Fibroblast of villous mesenchyme (primary cell): Measurements from ENCODE around the gene SETD1A. TPM values are rescaled to one million over a fixed set of nuclear protein-coding genes. Genes with fewer than 3 reads are reported as not detected.

Source experiments
- DNase-seq: peaks from one replicate; pipeline ENCODE4 v3.0.0-alpha.2; 2010; ENCODE audit warnings: low read depth
- H3K4me3 ChIP-seq: 2 replicates; pipeline ENCODE4 v1.5.1; 2011; ENCODE audit warnings: low read depth, mild to moderate bottlenecking, low read length
- total RNA-seq: library from RNA; depleted of rRNA; stranded (reverse); fragments of >200 nt; gene quantifications from 2 replicates; pipeline ENCODE4 v1.2.3, GENCODE V29; 2012
- TF ChIP-seq, protein P1 (sequence below): IDR thresholded peaks from 2 replicates; pipeline ENCODE4 v1.5.1; 2012; ENCODE audit warnings: low read depth, mild to moderate bottlenecking, low read length; ENCODE audit not compliant: insufficient read depth

SETD1A gene
- total RNA-seq, 1 donor, result 3.5 TPM

DNA sequence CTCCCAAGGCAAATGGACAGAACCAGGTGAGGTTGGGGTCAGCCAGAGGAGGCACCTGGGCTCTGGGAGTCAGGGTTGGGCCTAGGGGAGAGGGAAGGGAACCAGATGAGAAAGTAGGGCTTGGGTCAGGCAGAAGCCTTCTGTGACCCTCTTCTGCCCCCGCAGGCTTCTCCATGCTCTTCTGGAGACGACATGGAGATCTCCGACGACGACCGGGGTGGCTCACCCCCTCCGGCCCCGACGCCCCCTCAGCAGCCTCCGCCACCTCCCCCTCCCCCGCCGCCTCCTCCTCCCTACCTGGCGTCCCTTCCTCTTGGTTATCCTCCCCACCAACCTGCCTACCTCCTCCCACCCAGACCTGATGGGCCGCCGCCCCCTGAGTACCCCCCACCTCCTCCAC lies 7.9 kb downstream of the SETD1A start:
- DNase-seq, result no peak
- H3K4me3 ChIP-seq, result no peak overlapping the region
- TF ChIP-seq, protein P1, sequence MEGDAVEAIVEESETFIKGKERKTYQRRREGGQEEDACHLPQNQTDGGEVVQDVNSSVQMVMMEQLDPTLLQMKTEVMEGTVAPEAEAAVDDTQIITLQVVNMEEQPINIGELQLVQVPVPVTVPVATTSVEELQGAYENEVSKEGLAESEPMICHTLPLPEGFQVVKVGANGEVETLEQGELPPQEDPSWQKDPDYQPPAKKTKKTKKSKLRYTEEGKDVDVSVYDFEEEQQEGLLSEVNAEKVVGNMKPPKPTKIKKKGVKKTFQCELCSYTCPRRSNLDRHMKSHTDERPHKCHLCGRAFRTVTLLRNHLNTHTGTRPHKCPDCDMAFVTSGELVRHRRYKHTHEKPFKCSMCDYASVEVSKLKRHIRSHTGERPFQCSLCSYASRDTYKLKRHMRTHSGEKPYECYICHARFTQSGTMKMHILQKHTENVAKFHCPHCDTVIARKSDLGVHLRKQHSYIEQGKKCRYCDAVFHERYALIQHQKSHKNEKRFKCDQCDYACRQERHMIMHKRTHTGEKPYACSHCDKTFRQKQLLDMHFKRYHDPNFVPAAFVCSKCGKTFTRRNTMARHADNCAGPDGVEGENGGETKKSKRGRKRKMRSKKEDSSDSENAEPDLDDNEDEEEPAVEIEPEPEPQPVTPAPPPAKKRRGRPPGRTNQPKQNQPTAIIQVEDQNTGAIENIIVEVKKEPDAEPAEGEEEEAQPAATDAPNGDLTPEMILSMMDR, result no peak

DNA sequence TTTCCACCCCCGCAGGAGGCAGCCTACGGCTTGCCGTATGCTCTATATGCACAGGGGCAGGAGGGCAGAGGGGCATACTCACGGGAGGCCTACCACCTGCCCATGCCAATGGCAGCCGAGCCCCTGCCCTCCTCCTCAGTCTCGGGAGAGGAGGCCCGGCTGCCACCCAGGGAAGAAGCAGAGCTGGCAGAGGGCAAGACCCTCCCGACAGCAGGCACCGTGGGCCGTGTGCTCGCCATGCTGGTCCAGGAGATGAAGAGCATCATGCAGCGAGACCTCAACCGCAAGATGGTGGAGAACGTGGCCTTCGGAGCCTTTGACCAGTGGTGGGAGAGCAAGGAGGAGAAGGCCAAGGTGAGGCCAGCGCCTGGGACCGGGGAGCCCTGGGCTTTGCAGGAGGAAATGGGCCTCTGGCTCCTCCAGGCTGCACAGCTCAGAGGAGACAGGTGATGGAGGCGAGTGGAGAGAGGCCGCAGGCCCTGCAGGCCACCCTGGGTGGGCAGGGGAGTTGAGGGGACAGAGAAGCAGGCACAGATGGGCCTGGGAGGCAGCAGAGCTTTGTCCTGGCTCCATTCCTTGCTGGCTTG lies 8.6 kb downstream of the SETD1A start:
- no peak for DNase-seq
- TF ChIP-seq, protein P1, result no peak

DNA sequence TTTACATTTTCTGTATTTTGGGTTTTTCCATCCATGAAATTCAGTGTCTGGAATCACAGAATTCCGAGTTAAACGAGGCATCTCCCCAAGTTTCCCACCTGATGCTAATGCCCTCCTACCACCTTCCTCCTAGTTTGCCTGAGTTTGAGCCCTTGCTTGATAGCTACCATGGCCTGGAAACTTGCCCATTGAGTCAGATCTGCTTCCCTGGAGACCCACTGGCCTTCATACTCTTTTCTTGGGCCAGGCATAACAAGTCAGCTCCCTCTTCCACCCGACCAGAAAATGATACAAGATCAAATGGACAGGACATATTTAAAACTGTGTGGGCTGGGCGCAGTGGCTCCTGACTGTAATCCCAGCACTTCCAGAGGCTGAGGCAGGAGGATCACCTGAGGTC lies 10.2 kb downstream of the SETD1A start:
- TF ChIP-seq, protein P1, result no peak
- no peak for DNase-seq
- no peak overlapping the region for H3K4me3 ChIP-seq

More for the DNA sequence above, 8.6 kb downstream of the SETD1A start:
- no peak overlapping the region for H3K4me3 ChIP-seq

DNA sequence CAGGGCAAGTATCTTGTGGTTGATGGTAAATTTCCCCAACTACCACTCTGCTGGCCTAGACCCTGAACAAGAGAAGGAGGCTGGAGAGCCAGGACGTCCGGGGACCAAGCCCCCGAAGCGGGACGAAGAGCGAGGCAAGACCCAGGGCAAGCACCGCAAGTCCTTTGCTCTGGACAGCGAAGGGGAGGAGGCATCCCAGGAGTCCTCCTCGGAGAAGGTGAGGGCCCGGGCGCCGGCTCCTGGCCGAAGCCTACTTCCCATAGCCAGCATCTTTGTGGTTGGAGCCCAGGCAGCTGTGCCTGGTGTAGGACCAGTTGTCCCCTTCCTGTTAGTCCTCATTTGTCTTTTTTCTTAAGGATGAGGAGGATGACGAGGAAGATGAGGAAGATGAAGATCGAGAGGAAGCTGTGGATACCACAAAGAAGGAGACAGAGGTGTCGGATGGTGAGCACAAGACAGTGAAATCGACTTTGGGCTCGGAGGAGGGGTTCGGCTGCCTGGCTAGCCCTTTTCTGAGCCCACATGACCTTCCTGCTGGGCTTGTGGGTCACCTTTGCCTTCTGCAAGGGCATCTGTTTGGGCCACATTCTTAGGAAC lies 11.8 kb downstream of the SETD1A start:
- TF ChIP-seq, protein P1, result no peak
- DNase-seq, result no peak
- no peak overlapping the region for H3K4me3 ChIP-seq

DNA sequence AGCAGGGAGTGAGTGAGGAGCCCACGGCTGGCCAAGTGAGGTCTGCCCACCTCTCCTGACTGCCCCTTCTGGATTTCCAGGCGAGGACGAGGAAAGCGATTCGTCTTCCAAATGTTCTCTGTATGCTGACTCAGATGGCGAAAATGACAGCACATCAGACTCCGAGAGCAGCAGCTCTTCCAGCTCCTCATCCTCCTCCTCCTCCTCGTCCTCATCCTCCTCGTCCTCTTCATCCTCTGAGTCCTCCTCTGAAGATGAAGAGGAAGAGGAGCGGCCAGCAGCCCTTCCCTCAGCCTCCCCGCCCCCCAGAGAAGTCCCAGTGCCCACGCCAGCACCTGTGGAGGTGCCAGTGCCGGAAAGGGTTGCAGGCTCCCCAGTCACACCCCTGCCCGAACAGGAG lies 13.7 kb downstream of the SETD1A start:
- TF ChIP-seq, protein P1, result no peak
- no peak for DNase-seq
- no peak overlapping the region for H3K4me3 ChIP-seq

DNA sequence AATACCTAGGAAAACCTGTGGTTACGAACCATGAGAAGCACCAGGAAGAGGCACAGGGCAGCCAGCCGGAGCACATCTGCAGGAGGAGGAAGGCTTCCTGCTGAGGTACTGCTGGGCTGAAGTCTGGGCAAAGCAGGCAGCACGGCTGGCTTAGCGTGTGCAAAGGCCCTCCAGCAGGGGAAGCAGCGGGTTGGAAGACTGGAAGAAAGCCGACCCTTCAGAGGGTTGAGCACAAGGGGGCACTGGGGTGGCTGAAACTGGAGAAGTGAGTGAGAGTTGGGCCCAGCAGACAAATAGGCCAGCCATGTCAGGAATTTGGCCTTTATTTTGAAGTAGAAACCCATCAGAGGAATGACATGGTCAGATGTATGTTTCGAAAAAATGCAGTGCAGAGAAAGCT lies 15.3 kb downstream of the SETD1A start:
- no peak overlapping the region for H3K4me3 ChIP-seq
- TF ChIP-seq, protein P1, result peak; percentile 13
- no peak for DNase-seq

DNA sequence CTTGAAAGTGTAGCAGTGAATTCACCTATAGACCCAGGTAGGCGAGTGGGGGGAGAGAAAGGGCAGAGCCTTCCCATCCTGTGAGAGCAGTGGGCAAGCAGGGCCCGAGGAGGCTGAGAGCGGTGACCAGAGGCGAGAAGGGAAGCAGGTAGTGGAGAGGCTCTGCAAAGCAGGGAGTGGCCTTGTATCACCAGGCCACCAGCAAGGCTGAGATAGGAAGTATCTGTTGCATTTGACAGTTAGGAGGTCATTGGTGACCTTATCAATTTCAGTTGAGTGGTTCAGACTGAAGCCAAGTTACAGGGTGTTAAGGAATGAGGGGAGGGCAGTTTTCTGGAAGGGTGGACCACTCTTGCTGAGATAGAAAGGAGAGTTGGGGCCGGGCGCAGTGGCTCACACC lies 16.8 kb downstream of the SETD1A start:
- TF ChIP-seq, protein P1, result no peak
- no peak for DNase-seq
- H3K4me3 ChIP-seq, result no peak overlapping the region
